ENCODE measurements around the gene RNASE13.
"Not testable (repeated sequence)": the region's sequence is repeated elsewhere in the genome, so short reads cannot be mapped to it uniquely, and the experiment has no call there.

The RNASE13 gene

GRCh38 chr14:21019366-21019765 lies 15.2 kb downstream of the RNASE13 start:
- DNase-seq = no peak

- DNase-seq = no peak
These were observed 15.8 kb downstream of the RNASE13 start for GRCh38 chr14:21018781-21019180.

- DNase-seq = no peak
These were observed 16.3 kb downstream of the RNASE13 start for GRCh38 chr14:21018286-21018685.

GRCh38 chr14:21017528-21018245 lies 16.9 kb downstream of the RNASE13 start:
- DNase-seq = no peak

GRCh38 chr14:21016413-21017190 lies 18.0 kb downstream of the RNASE13 start:
- DNase-seq = no peak

GRCh38 chr14:21015312-21015711 lies 19.3 kb downstream of the RNASE13 start:
- no peak for DNase-seq

- DNase-seq = peak; percentile 88 to 89
These were observed 19.8 kb downstream of the RNASE13 start for GRCh38 chr14:21014761-21015190.

- DNase-seq = no peak
These were observed 23.5 kb downstream of the RNASE13 start for GRCh38 chr14:21011136-21011535.

GRCh38 chr14:21009721-21010120 lies 24.9 kb downstream of the RNASE13 start:
- DNase-seq = not testable (repeated sequence)

- DNase-seq = no peak
These were observed 30.7 kb downstream of the RNASE13 start for GRCh38 chr14:21003788-21004346.

- no peak for DNase-seq
These were observed 33.4 kb downstream of the RNASE13 start for GRCh38 chr14:21001218-21001617.

GRCh38 chr14:20999591-20999990 lies 35.0 kb downstream of the RNASE13 start:
- DNase-seq = no peak

GRCh38 chr14:20998674-20999366 lies 35.8 kb downstream of the RNASE13 start, which contains the start of gene SLC39A2:
Gene SLC39A2, plus strand, starts transcription at chr14:20999293. Its CDS starts 154 bp downstream, at chr14:20999447.
- DNase-seq = no peak

GRCh38 chr14:20998139-20998538 lies 36.5 kb downstream of the RNASE13 start:
- no peak for DNase-seq

- no peak for DNase-seq
These were observed 37.0 kb downstream of the RNASE13 start for GRCh38 chr14:20997564-20997963.

GRCh38 chr14:20997115-20997514 lies 37.5 kb downstream of the RNASE13 start:
- no peak for DNase-seq

- DNase-seq = no peak
These were observed 38.1 kb downstream of the RNASE13 start for GRCh38 chr14:20996521-20996920.

- DNase-seq = peak; percentile 83 to 95
These were observed 44.6 kb downstream of the RNASE13 start, which contains the start of gene METTL17 for GRCh38 chr14:20989787-20990600. Gene METTL17, plus strand, starts transcription at chr14:20989980. Its CDS starts 23 bp downstream, at chr14:20990003.

- DNase-seq = no peak
These were observed 45.2 kb downstream of the RNASE13 start for GRCh38 chr14:20989471-20989786.

- DNase-seq = no peak
These were observed 45.7 kb downstream of the RNASE13 start for GRCh38 chr14:20988717-20989470.

- DNase-seq = no peak
These were observed 47.8 kb downstream of the RNASE13 start for GRCh38 chr14:20986811-20987210.

Measured in hippocampal formation (tissue), 2 donors.